ENCODE results near the gene SRGAP1.
"Not testable (repeated sequence)": the region's sequence is repeated elsewhere in the genome, so short reads cannot be mapped to it uniquely, and the experiment has no call there.

The SRGAP1 gene

GRCh38 chr12:63838411-63838810 lies 6.1 kb upstream of the SRGAP1 start:
- no peak for DNase-seq

GRCh38 chr12:63841011-63841410 lies 3.5 kb upstream of the SRGAP1 start:
- DNase-seq, result no peak

GRCh38 chr12:63841571-63841970 lies 2.9 kb upstream of the SRGAP1 start:
- DNase-seq, result no peak

- DNase-seq, result not testable (repeated sequence)
Observed at GRCh38 chr12:63842750-63843149, 1.8 kb upstream of the SRGAP1 start.

- DNase-seq, result no peak
Observed at GRCh38 chr12:63843254-63843720, 1.2 kb upstream of the SRGAP1 start.

GRCh38 chr12:63843721-63844390 lies 644 bp upstream of the SRGAP1 start:
- peak; percentile 92 for DNase-seq

- DNase-seq, result no peak
Observed at GRCh38 chr12:63845726-63846125, 1.2 kb downstream of the SRGAP1 start.

- peak; percentile 8 for DNase-seq
Observed at GRCh38 chr12:63846238-63846967, 1.9 kb downstream of the SRGAP1 start.

- DNase-seq, result no peak
Observed at GRCh38 chr12:63848450-63848849, 4.0 kb downstream of the SRGAP1 start.

GRCh38 chr12:63849106-63849620 lies 4.7 kb downstream of the SRGAP1 start:
- DNase-seq, result no peak

- DNase-seq, result no peak
Observed at GRCh38 chr12:63849641-63850040, 5.1 kb downstream of the SRGAP1 start.

- no peak for DNase-seq
Observed at GRCh38 chr12:63853978-63854377, 9.5 kb downstream of the SRGAP1 start.

- DNase-seq, result no peak
Observed at GRCh38 chr12:63855299-63855698, 10.8 kb downstream of the SRGAP1 start.

- no peak for DNase-seq
Observed at GRCh38 chr12:63857771-63858670, 13.5 kb downstream of the SRGAP1 start.

GRCh38 chr12:63859880-63860279 lies 15.4 kb downstream of the SRGAP1 start:
- DNase-seq, result not testable (repeated sequence)

GRCh38 chr12:63862187-63862968 lies 17.9 kb downstream of the SRGAP1 start:
- DNase-seq, result no peak

- no peak for DNase-seq
Observed at GRCh38 chr12:63862969-63863230, 18.4 kb downstream of the SRGAP1 start.

- no peak for DNase-seq
Observed at GRCh38 chr12:63863658-63864453, 19.4 kb downstream of the SRGAP1 start.

GRCh38 chr12:63864454-63864706 lies 19.9 kb downstream of the SRGAP1 start:
- DNase-seq, result no peak

GRCh38 chr12:63865448-63865847 lies 20.9 kb downstream of the SRGAP1 start:
- DNase-seq, result no peak

- no peak for DNase-seq
Observed at GRCh38 chr12:63867053-63867452, 22.6 kb downstream of the SRGAP1 start.

GRCh38 chr12:63869656-63870055 lies 25.2 kb downstream of the SRGAP1 start:
- no peak for DNase-seq

Data from NCI-H1436 (cell line).